ENCODE results near the gene RCC2. TPM values are rescaled to one million over a fixed set of nuclear protein-coding genes. Genes with fewer than 3 reads are reported as not detected.

The RCC2 gene
- polyA plus RNA-seq, 2 of the 4 experiments (the other 2 are of a cell fraction), result 60.9 to 90.0 TPM

DNA sequence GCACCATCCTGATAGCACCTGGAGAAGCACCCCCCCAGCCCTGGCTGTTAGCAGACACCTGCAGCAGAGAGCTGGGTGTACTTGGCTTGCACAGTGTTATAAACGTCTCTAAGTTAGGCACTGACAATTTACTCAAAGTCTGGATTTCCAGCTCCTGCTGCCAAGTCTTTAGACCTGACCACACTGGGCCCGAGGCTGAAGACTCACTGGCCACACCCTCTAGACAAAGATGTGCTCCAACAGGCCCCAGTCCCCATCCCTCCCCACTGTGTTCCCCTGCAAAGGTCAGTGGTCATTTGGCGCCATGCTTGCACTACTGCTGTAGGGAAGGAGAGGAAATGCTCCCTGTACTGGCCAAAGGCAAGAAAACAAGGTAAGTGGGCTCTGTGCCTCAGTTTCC, 36.4 kb downstream of the RCC2 start (continued):
- TF ChIP-seq, protein P1, sequence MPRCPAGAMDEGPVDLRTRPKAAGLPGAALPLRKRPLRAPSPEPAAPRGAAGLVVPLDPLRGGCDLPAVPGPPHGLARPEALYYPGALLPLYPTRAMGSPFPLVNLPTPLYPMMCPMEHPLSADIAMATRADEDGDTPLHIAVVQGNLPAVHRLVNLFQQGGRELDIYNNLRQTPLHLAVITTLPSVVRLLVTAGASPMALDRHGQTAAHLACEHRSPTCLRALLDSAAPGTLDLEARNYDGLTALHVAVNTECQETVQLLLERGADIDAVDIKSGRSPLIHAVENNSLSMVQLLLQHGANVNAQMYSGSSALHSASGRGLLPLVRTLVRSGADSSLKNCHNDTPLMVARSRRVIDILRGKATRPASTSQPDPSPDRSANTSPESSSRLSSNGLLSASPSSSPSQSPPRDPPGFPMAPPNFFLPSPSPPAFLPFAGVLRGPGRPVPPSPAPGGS (IDR thresholded peaks at IDR 0.05), result no peak
- TF ChIP-seq PHF8 (IDR thresholded peaks at IDR 0.05; ENCODE audit: borderline replicate concordance, low read depth), result no peak

DNA sequence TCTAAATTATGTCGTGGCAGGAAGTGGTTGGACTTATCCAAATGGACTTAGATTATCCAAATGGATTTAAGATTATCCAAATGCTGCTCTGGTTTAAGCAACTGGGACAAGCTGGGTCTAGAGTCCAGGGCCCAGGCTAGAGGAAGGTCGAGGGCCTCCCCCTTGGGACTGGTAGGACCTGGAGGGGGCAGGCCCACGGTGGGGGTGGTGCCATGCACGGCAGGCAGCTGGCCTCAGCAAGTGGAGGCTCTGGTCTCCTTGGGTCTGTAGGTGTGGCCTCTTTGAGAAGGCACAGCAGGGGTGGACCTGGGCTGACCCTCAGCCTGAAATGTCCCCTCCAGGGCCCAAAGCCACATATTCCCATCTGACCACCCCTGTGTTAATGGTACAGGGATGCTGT, 37.6 kb downstream of the RCC2 start:
- no peak overlapping the region for H3K27ac ChIP-seq
- H3K4me1 ChIP-seq, result no peaks in the 10 kb centered on the region
- WGBS (ENCODE audit: missing lambda C conversion rate), result 88% methylated on average over 1 of the region's 4 CpGs
- no peak overlapping the region for H3K4me3 ChIP-seq
- no peaks in the 10 kb centered on the region for H3K9me3 ChIP-seq
- TF ChIP-seq PHF8 (IDR thresholded peaks at IDR 0.05; ENCODE audit: borderline replicate concordance, low read depth) (no peak), POLR2A (IDR thresholded peaks at IDR 0.05; ENCODE audit: low read length) (no peak), CEBPB (IDR thresholded peaks at IDR 0.05) (no peak), NPAS2 (CRISPR knock-in tag; IDR thresholded peaks at IDR 0.05; ENCODE audit: borderline replicate concordance) (no peak), HDAC2 (IDR thresholded peaks at IDR 0.05) (no peak), CBX2 (IDR thresholded peaks at IDR 0.05; ENCODE audit: borderline replicate concordance, low read depth) (no peak), RAD21 (conservative IDR thresholded peaks at IDR 0.05 in 1 of 2, IDR thresholded peaks at IDR 0.05 in 1 of 2) (no peak), RARB (CRISPR knock-in tag; IDR thresholded peaks at IDR 0.05) (no peak), ESRRA (IDR thresholded peaks at IDR 0.05; ENCODE audit: borderline replicate concordance, low read length) (no peak), JUNB (IDR thresholded peaks at IDR 0.05) (no peak), EHMT2 (IDR thresholded peaks at IDR 0.05; ENCODE audit: low read depth) (no peak)
- ATAC-seq, result no peak
- no peak for DNase-seq (ENCODE audit: low read depth in 1 of 2, low spot score in 1 of 2)
- no peak for FAIRE-seq
- CTCF ChIA-PET, result interaction anchor here (1.0 to 9.9 kb wide), 6 partner anchors 17 to 342 kb away, joined by 3 to 107 read pairs (median 6); partner anchors contain the start of gene PADI6
- POLR2A ChIA-PET, result no interaction called here
- no peak overlapping the region for H3K4me2 ChIP-seq

DNA sequence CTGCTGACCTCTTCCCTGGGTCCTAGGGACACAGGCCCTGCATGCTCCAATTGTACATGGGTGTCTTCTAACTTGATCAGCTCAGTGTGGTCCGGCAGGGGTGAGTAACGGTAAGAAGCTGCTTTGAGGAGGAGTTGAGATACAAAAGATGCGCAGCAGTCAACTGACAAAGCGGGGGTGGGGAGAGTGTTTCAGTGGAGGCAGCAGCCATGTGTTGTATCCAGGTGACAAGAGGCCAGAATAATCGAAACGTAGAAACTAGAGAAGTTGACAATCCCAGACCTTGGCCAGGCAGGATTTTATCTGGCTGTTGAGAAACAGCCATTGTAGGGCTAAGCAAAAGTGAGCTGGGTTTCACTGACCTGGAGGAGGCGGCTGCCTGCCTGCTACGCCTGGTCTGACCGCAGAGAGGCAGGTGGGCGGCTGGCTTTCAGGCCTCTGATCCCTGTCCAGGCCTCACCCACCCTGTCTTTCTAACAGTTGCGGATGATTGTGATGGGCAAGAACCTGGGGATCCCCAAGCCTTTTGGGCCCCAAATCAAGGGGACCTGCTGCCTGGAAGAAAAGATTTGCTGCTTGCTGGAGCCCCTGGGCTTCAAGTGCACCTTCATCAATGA, 38.6 kb downstream of the RCC2 start:
- ChIA-PET POLR2A (no interaction called here), CTCF (interaction anchor here (1.5 to 8.4 kb wide), 3 partner anchors 29 to 275 kb away, joined by 4 to 47 read pairs (median 8); partner anchors contain the start of gene PADI6)
- FAIRE-seq (no peak), ATAC-seq (no peak), DNase-seq (ENCODE audit: low read depth in 1 of 2, low spot score in 1 of 2) (no peak)
- TF ChIP-seq RNF2 (IDR thresholded peaks at IDR 0.05; ENCODE audit: borderline replicate concordance, low read depth) (no peak), RARB (CRISPR knock-in tag; IDR thresholded peaks at IDR 0.05) (no peak), NR3C1 (IDR thresholded peaks at IDR 0.05) (no peak), FOXS1 (CRISPR knock-in tag; IDR thresholded peaks at IDR 0.05) (no peak), ZSCAN20 (CRISPR knock-in tag; IDR thresholded peaks at IDR 0.05) (no peak)
- Histone ChIP-seq H3K4me1 (no peaks in the 10 kb centered on the region), H3K4me2 (no peak overlapping the region), H3K27ac (no peak overlapping the region), H3K9me3 (no peaks in the 10 kb centered on the region), H3K4me3 (no peak overlapping the region)
- WGBS (ENCODE audit: missing lambda C conversion rate), result 87% methylated on average over 11 of the region's 11 CpGs

DNA sequence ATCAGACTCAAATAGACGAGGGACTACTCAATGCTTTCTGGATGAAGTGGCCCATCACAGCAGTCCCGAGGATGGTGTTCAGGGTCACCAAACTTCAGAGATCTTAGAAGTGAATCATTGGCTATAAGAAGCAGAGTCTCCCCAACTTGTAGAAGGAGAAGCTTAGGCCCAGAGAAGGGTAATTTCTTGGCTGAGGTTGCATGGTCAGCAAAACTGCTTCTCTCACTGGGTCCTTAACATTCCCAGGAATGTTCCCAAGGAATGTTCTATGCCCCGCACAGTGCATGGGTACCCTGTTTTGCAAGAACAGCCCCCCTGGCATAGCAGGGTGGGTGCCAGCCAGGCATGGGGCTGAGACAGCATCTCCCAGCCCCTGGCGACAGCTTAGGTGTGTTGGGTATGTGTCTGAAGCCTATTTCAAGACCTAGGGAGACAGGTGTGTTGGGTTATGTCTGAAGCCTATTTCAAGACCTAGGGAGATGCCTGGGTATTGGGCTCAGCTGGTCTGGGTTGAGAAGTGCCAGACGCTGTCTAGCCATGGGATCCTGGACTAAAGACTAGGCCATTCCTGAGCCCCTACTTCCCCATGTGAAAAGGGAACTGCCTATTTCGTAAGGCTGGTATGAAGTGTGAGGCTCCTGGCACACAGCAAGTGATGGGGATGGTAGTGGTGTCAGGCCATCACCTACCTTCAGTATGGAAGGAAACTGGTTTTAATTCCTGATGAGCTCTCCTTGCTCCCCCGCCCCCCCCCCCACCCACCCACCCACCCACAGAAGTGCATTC, 41.4 kb downstream of the RCC2 start:
- H3K4me3 ChIP-seq, result no peak overlapping the region
- H3K4me1 ChIP-seq, result no peaks in the 10 kb centered on the region
- no peak for TF ChIP-seq HDAC2 (IDR thresholded peaks at IDR 0.05)
- no peak for TF ChIP-seq RCOR1 (IDR thresholded peaks at IDR 0.05; ENCODE audit: low read depth, low read length)
- TF ChIP-seq JUN (IDR thresholded peaks at IDR 0.05), result no peak
- no peak for TF ChIP-seq POLR2A (IDR thresholded peaks at IDR 0.05; ENCODE audit: low read length)
- TF ChIP-seq ZC3H11A (IDR thresholded peaks at IDR 0.05), result no peak
- TF ChIP-seq, protein P2, sequence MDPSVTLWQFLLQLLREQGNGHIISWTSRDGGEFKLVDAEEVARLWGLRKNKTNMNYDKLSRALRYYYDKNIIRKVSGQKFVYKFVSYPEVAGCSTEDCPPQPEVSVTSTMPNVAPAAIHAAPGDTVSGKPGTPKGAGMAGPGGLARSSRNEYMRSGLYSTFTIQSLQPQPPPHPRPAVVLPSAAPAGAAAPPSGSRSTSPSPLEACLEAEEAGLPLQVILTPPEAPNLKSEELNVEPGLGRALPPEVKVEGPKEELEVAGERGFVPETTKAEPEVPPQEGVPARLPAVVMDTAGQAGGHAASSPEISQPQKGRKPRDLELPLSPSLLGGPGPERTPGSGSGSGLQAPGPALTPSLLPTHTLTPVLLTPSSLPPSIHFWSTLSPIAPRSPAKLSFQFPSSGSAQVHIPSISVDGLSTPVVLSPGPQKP (IDR thresholded peaks at IDR 0.05; ENCODE audit: low read depth, low read length), result no peak
- TF ChIP-seq MAFK (IDR thresholded peaks at IDR 0.05; ENCODE audit: partially characterized antibody), result peak; percentile 51
- no peak for TF ChIP-seq ZNF302 (CRISPR knock-in tag; IDR thresholded peaks at IDR 0.05)
- TF ChIP-seq SMC3 (IDR thresholded peaks at IDR 0.05), result no peak
- DNase-seq (ENCODE audit: low read depth in 1 of 2, low spot score in 1 of 2), result no peak
- H3K4me2 ChIP-seq, result no peak overlapping the region
- H3K27ac ChIP-seq, result no peak overlapping the region
- ChIA-PET POLR2A (no interaction called here), CTCF (interaction anchor here (1.5 to 5.1 kb wide), 2 partner anchors 8 to 13 kb away, joined by 3 to 30 read pairs; no protein-coding TSS in a partner anchor)
- no peak for ATAC-seq
- 81% methylated on average over 4 of the region's 7 CpGs for WGBS (ENCODE audit: missing lambda C conversion rate)
- no peaks in the 10 kb centered on the region for H3K9me3 ChIP-seq
- FAIRE-seq, result no peak
